PC-9 (cell line): Measurements from ENCODE around the gene SLC9A9.

Experiments used
- CTCF ChIP-seq: fragments of 200-600 bp; sonication (generic); conservative IDR thresholded peaks from 2 replicates; pipeline ENCODE4 v1.6.1; 2017; ENCODE audit warnings: mixed run types, antibody characterized with exemption, mild to moderate bottlenecking, moderate library complexity
- EZH2 ChIP-seq: fragments of 200-600 bp; sonication (generic); IDR thresholded peaks from 2 replicates; pipeline ENCODE4 v1.8.0; 2017; ENCODE audit warnings: antibody characterized with exemption, low read depth

- TF ChIP-seq EZH2 (no peak), CTCF (no peak)
Measured at GRCh38 chr3:143824735-143825385, 23.4 kb downstream of the SLC9A9 start.
